ENCODE results near the gene WDR31. TPM values are rescaled to one million over a fixed set of nuclear protein-coding genes. Genes with fewer than 3 reads are reported as not detected.

The WDR31 gene
- total RNA-seq, 6 experiments from 2014 or later: 0.81 to 3.5 (median 1.7) TPM

DNA sequence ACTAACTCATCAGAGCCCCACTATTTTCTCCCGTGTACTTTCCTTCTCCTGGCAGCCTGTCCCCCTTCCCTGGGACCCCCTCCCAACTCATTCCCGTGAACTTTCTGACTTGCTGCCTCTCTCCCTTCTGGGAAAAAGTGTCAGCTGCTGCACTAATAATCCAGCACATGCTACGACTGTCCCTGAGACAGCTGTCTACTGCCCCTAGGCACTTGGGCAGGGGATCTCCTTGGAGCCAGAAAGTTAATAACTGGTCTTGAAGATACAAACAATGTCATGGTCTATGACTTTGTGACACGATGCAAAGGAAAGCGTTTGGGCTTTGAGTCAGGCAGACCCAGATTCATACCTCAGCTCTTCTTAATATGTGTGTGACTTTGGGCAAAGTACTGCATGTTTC, 26.8 kb downstream of the WDR31 start:
- ATAC-seq (no peak), DNase-seq (no peak)
- Histone ChIP-seq H3K9me3 (no peaks in the 10 kb centered on the region), H3K4me1 (no peaks in the 10 kb centered on the region), H3K27me3 (no peaks in the 10 kb centered on the region), H3K4me3 (no peak overlapping the region), H3K36me3 (no peaks in the 10 kb centered on the region), H3K27ac (no peak overlapping the region)
- TF ChIP-seq, protein P1, sequence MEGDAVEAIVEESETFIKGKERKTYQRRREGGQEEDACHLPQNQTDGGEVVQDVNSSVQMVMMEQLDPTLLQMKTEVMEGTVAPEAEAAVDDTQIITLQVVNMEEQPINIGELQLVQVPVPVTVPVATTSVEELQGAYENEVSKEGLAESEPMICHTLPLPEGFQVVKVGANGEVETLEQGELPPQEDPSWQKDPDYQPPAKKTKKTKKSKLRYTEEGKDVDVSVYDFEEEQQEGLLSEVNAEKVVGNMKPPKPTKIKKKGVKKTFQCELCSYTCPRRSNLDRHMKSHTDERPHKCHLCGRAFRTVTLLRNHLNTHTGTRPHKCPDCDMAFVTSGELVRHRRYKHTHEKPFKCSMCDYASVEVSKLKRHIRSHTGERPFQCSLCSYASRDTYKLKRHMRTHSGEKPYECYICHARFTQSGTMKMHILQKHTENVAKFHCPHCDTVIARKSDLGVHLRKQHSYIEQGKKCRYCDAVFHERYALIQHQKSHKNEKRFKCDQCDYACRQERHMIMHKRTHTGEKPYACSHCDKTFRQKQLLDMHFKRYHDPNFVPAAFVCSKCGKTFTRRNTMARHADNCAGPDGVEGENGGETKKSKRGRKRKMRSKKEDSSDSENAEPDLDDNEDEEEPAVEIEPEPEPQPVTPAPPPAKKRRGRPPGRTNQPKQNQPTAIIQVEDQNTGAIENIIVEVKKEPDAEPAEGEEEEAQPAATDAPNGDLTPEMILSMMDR (IDR thresholded peaks at IDR 0.05): no peak
- no peak for TF ChIP-seq POLR2A (IDR thresholded peaks at IDR 0.05)
- intact Hi-C loops (cut with DNase I): loop anchor here in 1 of 2 donors (5.0 kb wide), 1 partner anchor 94 kb away; no protein-coding TSS in a partner anchor
- 72% methylated on average over 5 of the region's 5 CpGs for WGBS (ENCODE audit: insufficient coverage, low coverage, low lambda C conversion rate, missing lambda C conversion rate)

DNA sequence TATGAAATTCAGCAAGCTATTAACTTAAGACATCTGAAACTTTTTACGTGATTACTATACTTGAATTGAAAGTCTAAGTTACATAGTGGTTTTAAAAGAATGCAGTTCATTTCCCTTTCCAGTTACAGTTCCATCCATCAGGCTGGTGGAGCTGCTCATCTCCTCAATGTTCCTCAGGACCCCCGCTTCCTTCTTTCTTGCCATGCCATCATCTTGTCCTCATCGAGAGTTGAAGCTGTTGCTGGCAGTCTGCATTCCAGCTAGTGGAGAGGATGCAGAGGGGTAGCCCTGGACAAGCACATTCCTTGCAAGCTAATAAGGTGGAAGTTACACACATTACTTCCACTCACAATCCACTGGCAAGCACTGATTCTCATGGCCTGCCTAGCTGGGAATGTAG, 28.1 kb downstream of the WDR31 start:
- TF ChIP-seq, protein P1 (IDR thresholded peaks at IDR 0.05): no peak
- TF ChIP-seq POLR2A (IDR thresholded peaks at IDR 0.05): no peak
- Histone ChIP-seq H3K4me1 (no peaks in the 10 kb centered on the region), H3K9me3 (no peaks in the 10 kb centered on the region), H3K27me3 (no peaks in the 10 kb centered on the region), H3K4me3 (no peak overlapping the region), H3K27ac (no peak overlapping the region), H3K36me3 (no peaks in the 10 kb centered on the region)
- ATAC-seq (no peak), DNase-seq (no peak)
- intact Hi-C loops (cut with DNase I): loop anchor here in 1 of 2 donors (5.0 kb wide), 1 partner anchor 95 kb away; no protein-coding TSS in a partner anchor
- 76% methylated on average over 3 of the region's 3 CpGs for WGBS (ENCODE audit: insufficient coverage, low coverage, low lambda C conversion rate, missing lambda C conversion rate)

DNA sequence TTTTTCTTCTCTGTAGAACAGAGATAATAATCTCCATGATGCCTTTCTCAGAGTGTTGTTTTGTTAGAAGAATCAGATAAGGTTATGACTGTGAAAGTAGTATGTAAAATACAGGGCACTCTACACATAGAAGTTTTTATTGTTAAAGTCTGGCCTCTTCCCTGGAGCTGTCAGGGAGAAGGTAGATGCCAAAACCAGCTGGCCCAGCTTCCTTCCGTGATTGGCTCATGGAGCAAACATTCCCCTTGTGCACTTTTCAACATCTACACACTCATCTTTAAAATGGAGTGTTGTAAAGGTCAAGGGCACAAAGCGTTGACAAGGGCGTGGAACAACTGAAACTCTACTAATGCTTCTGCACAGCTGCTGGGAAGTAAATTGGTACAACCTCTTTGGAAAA, 29.5 kb downstream of the WDR31 start:
- DNase-seq (no peak), ATAC-seq (no peak)
- no peak overlapping the region for H3K4me3 ChIP-seq
- no peak overlapping the region for H3K27ac ChIP-seq
- no peaks in the 10 kb centered on the region for H3K36me3 ChIP-seq
- no peaks in the 10 kb centered on the region for H3K27me3 ChIP-seq
- intact Hi-C loops (cut with DNase I): loop anchor here in 1 of 2 donors (5.0 kb wide), 1 partner anchor 97 kb away; no protein-coding TSS in a partner anchor
- no peaks in the 10 kb centered on the region for H3K9me3 ChIP-seq
- WGBS (ENCODE audit: insufficient coverage, low coverage, low lambda C conversion rate, missing lambda C conversion rate): 43% methylated on average over 3 of the region's 3 CpGs
- no peaks in the 10 kb centered on the region for H3K4me1 ChIP-seq
- TF ChIP-seq, protein P1 (IDR thresholded peaks at IDR 0.05): no peak
- TF ChIP-seq POLR2A (IDR thresholded peaks at IDR 0.05): no peak

DNA sequence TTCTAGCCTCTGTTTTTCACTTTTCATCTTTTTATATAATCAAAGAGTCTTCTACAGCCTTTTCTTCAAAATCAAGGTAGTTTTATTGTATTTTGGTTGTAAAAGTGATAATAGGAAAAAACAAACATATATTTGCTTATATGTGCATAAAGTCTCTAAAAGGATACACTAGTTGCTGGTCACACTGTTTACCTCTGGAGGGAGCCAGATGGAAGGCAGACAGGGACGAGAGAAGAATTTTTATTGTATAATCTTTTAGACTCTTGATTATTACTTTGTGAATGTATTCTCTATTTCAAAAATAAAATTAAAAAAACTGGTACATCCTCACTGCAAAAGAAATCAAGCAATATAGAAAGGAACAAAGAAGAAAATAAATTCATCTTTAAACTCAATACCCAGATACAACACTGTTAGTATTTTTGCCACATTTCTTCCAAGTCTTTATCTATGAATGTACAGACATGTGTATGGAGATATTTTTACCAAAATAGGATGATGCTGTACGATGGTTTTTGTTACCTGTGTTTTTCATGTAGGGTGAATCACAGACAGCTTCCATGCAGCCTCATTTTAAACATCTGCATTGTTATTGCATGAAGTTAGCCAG, 30.8 kb downstream of the WDR31 start:
- no peaks in the 10 kb centered on the region for H3K36me3 ChIP-seq
- H3K27ac ChIP-seq: no peak overlapping the region
- H3K27me3 ChIP-seq: no peaks in the 10 kb centered on the region
- no peaks in the 10 kb centered on the region for H3K4me1 ChIP-seq
- DNase-seq (no peak), ATAC-seq (peak; percentile 75 to 79 (median 78))
- TF ChIP-seq, protein P1 (IDR thresholded peaks at IDR 0.05): peak; percentile 70 to 85 (median 79)
- no peak for TF ChIP-seq POLR2A (IDR thresholded peaks at IDR 0.05)
- no peaks in the 10 kb centered on the region for H3K9me3 ChIP-seq
- WGBS (ENCODE audit: insufficient coverage, low coverage, low lambda C conversion rate, missing lambda C conversion rate): 2% methylated on average over 2 of the region's 2 CpGs
- intact Hi-C loops (cut with DNase I): no loop called here
- no peak overlapping the region for H3K4me3 ChIP-seq
